H1 (cell line): Measurements from ENCODE around the gene KRT83. TPM values are rescaled to one million over a fixed set of nuclear protein-coding genes. Genes with fewer than 3 reads are reported as not detected.

Experiments
- BCL11A ChIP-seq, 2 experiments: IDR thresholded peaks; one replicate each; pipeline ENCODE4 v1.6.1; 2011; ENCODE audit warnings: low read depth in 2 of 2, low read length in 2 of 2, mild to moderate bottlenecking in 2 of 2
- EP300 ChIP-seq, 2 experiments: IDR thresholded peaks; 1 replicate in 1 of 2; 2 replicates in 1 of 2; pipeline ENCODE4 v1.6.1; 2011 to 2012; ENCODE audit warnings: low read depth in 2 of 2, low read length in 2 of 2, mild to moderate bottlenecking in 2 of 2, borderline replicate concordance in 1 of 2, inconsistent platforms in 1 of 2, moderate library complexity in 1 of 2
- YY1 ChIP-seq: IDR thresholded peaks from 2 replicates; pipeline ENCODE4 v1.6.1; 2011; ENCODE audit warnings: low read depth, mild to moderate bottlenecking, low read length
- polyA plus RNA-seq, 7 experiments: library from polyadenylated mRNA; depleted of rRNA in 3 of 7; stranded (reverse) in 5 of 7; unstranded in 2 of 7; fragments of >200 nt in 5 of 7; fragments of 200-250 nt in 2 of 7; gene quantifications; 1 replicate in 5 of 7; 2 replicates in 1 of 7; 4 replicates in 1 of 7; pipeline versions ENCODE4 v1.2.1 to v1.2.3, GENCODE V29; 2011 to 2013; ENCODE audit warnings: missing spikeins in 2 of 7, mixed read lengths in 2 of 7
- total RNA-seq: library from RNA; stranded (reverse); fragmentation: NEBNext Ultra II Directional; extraction: Animal tissue kit (Norgen Biotek cat#: 25700); gene quantifications from 2 replicates; pipeline ENCODE4 v1.2.1, GENCODE V29; 2021
- TF ChIP-seq, protein P1 (sequence below): IDR thresholded peaks from 2 replicates; pipeline ENCODE4 v1.6.1; 2011; ENCODE audit warnings: low read length, improper control_type of control experiment

Gene KRT83
- total and polyA plus RNA-seq, 2 of the 8 experiments (the other 6 are each of a cell fraction or from before 2014, with no cell fraction given), result not detected

DNA sequence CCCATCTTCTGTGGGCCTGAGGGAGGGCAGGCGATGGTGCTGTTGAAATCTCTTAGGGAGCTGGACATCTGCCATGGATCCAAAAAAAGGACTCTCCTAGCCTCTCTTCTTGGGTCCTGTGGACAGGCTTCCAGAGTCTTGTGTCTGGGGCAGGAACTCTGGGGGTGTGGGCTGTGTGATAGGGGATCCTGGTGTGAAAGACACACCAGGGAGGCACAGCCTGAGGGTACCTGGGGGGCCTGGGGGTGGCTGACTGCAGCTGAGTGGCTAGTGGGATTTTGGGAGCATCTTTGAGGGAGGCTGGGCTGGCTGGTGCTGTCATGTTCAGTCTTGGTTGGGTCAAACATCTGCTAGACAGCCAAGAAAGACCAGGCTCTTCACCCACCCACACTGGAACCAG is 1.8 kb upstream of the KRT83 start (continued):
- TF ChIP-seq EP300 (IDR thresholded peaks at IDR 0.05; ENCODE audit: borderline replicate concordance in 1 of 2, low read depth in 2 of 2, low read length in 2 of 2) (no peak), YY1 (no peak), BCL11A (IDR thresholded peaks at IDR 0.05; ENCODE audit: low read depth in 2 of 2, low read length in 2 of 2) (no peak)
- TF ChIP-seq, protein P1, sequence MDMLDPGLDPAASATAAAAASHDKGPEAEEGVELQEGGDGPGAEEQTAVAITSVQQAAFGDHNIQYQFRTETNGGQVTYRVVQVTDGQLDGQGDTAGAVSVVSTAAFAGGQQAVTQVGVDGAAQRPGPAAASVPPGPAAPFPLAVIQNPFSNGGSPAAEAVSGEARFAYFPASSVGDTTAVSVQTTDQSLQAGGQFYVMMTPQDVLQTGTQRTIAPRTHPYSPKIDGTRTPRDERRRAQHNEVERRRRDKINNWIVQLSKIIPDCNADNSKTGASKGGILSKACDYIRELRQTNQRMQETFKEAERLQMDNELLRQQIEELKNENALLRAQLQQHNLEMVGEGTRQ, result no peak
